HepG2 (cell line): ENCODE results near the gene AP4S1. TPM values are rescaled to one million over a fixed set of nuclear protein-coding genes. Genes with fewer than 3 reads are reported as not detected.

Source experiments
- E2F1 ChIP-seq: sonication (generic); formaldehyde crosslinking; IDR thresholded peaks from 2 replicates; pipeline ENCODE4 v1.5.0; 2020; ENCODE audit warnings: missing genetic modification reagents
- E2F2 ChIP-seq: sonication (generic); formaldehyde crosslinking; IDR thresholded peaks from 2 replicates; pipeline ENCODE4 v1.4.0; 2020; ENCODE audit warnings: missing genetic modification reagents, borderline replicate concordance
- ERF ChIP-seq: IDR thresholded peaks from 2 replicates; pipeline ENCODE4 v1.6.1; 2018; ENCODE audit warnings: missing biosample characterization, missing genetic modification reagents
- KLF9 ChIP-seq: IDR thresholded peaks from 2 replicates; pipeline ENCODE4 v1.6.1; 2016; ENCODE audit warnings: low read depth
- MAFK ChIP-seq, 2 experiments: IDR thresholded peaks in 1 of 2; conservative IDR thresholded peaks in 1 of 2; 2 replicates each; pipeline ENCODE4 v1.6.1; 2011; ENCODE audit warnings: improper control_type of control experiment in 2 of 2, low read length in 2 of 2
- MYC ChIP-seq: sonication (generic); formaldehyde crosslinking; IDR thresholded peaks from 2 replicates; pipeline ENCODE4 v1.9.0; 2021; ENCODE audit warnings: missing genetic modification reagents, borderline replicate concordance
- RFX3 ChIP-seq: IDR thresholded peaks from 2 replicates; pipeline ENCODE4 v1.6.1; 2016; ENCODE audit warnings: missing biosample characterization, missing genetic modification reagents
- SP2 ChIP-seq: sonication (generic); formaldehyde crosslinking; IDR thresholded peaks from 2 replicates; pipeline ENCODE4 v1.5.1; 2020; ENCODE audit warnings: mild to moderate bottlenecking, missing genetic modification reagents
- ZBTB40 ChIP-seq, 2 experiments: fragments of 450-650 bp in 1 of 2; sonication (generic) in 1 of 2; formaldehyde crosslinking in 1 of 2; IDR thresholded peaks; 2 replicates each; pipeline versions ENCODE4 v1.6.1 to v1.8.0; 2016 to 2022; ENCODE audit warnings: antibody characterized with exemption in 1 of 2, mild to moderate bottlenecking in 1 of 2, missing genetic modification reagents in 1 of 2
- ZMAT3 ChIP-seq: sonication (generic); formaldehyde crosslinking; conservative IDR thresholded peaks from 2 replicates; pipeline ENCODE4 v1.7.0; 2021; ENCODE audit warnings: missing genetic modification reagents
- ZNF337 ChIP-seq: sonication (generic); formaldehyde crosslinking; IDR thresholded peaks from 2 replicates; pipeline ENCODE4 v1.5.1; 2020; ENCODE audit warnings: missing genetic modification reagents, low read depth, mild to moderate bottlenecking, borderline replicate concordance
- ZNF33A ChIP-seq: sonication (generic); formaldehyde crosslinking; IDR thresholded peaks from 2 replicates; pipeline ENCODE4 v1.5.1; 2020; ENCODE audit warnings: missing genetic modification reagents, mild to moderate bottlenecking, moderate library complexity, borderline replicate concordance
- ZNF543 ChIP-seq: sonication (generic); formaldehyde crosslinking; IDR thresholded peaks from 2 replicates; pipeline ENCODE4 v1.4.0; 2020; ENCODE audit warnings: mild to moderate bottlenecking, missing genetic modification reagents
- ZNF567 ChIP-seq: sonication (generic); formaldehyde crosslinking; IDR thresholded peaks from 2 replicates; pipeline ENCODE4 v1.8.1; 2023; ENCODE audit warnings: mild to moderate bottlenecking, missing genetic modification reagents, borderline replicate concordance
- ZNF746 ChIP-seq: sonication (generic); formaldehyde crosslinking; IDR thresholded peaks from 2 replicates; pipeline ENCODE4 v1.8.0; 2022; ENCODE audit warnings: mild to moderate bottlenecking, missing genetic modification reagents
- ZNF777 ChIP-seq: sonication (generic); formaldehyde crosslinking; IDR thresholded peaks from 2 replicates; pipeline ENCODE4 v1.4.0; 2020; ENCODE audit warnings: missing genetic modification reagents
- ZNF816 ChIP-seq: sonication (generic); formaldehyde crosslinking; IDR thresholded peaks from 2 replicates; pipeline ENCODE4 v1.8.0; 2022; ENCODE audit warnings: missing genetic modification reagents, mild to moderate bottlenecking, borderline replicate concordance
- polyA plus RNA-seq, 8 experiments: library from polyadenylated mRNA; depleted of rRNA in 3 of 8; stranded (reverse) in 7 of 8; unstranded in 1 of 8; fragments of >200 nt; fragmentation: Illumina TruSeq in 4 of 8; extraction: Trizol in 4 of 8; gene quantifications; 2 replicates each; pipeline versions ENCODE4 v1.2.1 to v1.2.3, GENCODE V29; 2011 to 2016; ENCODE audit warnings: low read depth in 4 of 8, missing spikeins in 1 of 8, mixed read lengths in 1 of 8; ENCODE audit not compliant: insufficient read depth in 1 of 8
- total RNA-seq, 5 experiments: library from RNA; depleted of rRNA; stranded (reverse); fragments of >200 nt; fragmentation: Illumina TruSeq; extraction: Trizol; gene quantifications; 2 replicates each; pipeline ENCODE4 v1.2.3, GENCODE V29; 2016; ENCODE audit warnings: low read depth in 1 of 5

The AP4S1 gene
- total and polyA plus RNA-seq, 2 of the 13 experiments (the other 11 are each of a cell fraction or from before 2014, with no cell fraction given), result 3.9 to 21.1 TPM

- peak; percentile 63; the same call in 1 of the 2 replicates for TF ChIP-seq KLF9 (CRISPR knock-in tag)
- TF ChIP-seq MYC (CRISPR knock-in tag), result peak; percentile 42; the same call in 1 of the 2 replicates
- TF ChIP-seq ZNF337, result peak; percentile 90; the same call in 1 of the 2 replicates
- peak; percentile 89 for TF ChIP-seq ERF (CRISPR knock-in tag)
- TF ChIP-seq ZNF33A (CRISPR knock-in tag), result peak; percentile 98
- 0 out of 2 replicates have a peak, but pooled peaks have one; percentile 59 for TF ChIP-seq E2F1 (CRISPR knock-in tag)
- peak; percentile 36; the same call in 1 of the 2 replicates for TF ChIP-seq ZNF567 (CRISPR knock-in tag)
- no peak; the same call in none of the 2 replicates for TF ChIP-seq ZMAT3 (CRISPR knock-in tag)
- 0 out of 2 replicates have a peak, but pooled peaks have one; percentile 30 for TF ChIP-seq E2F2
- TF ChIP-seq ZBTB40 (IDR thresholded peaks at IDR 0.05), result peak; percentile 25; the same call in 1 of the 2 replicates
- TF ChIP-seq ZBTB40 (CRISPR knock-in tag; IDR thresholded peaks at IDR 0.05), result peak; percentile 76
- no peak; the same call in 1 of the 2 replicates for TF ChIP-seq ZNF543 (CRISPR knock-in tag)
- no peak; the same call in none of the 2 replicates for TF ChIP-seq SP2 (CRISPR knock-in tag)
- TF ChIP-seq MAFK (conservative IDR thresholded peaks at IDR 0.05 in 1 of 2, IDR thresholded peaks at IDR 0.05 in 1 of 2; ENCODE audit: low read length in 2 of 2), result peak; percentile 0 to 6; a peak in 1 of 4 replicates
- peak; percentile 98 for TF ChIP-seq ZNF816 (CRISPR knock-in tag)
- TF ChIP-seq RFX3 (CRISPR knock-in tag), result no peak; the same call in 1 of the 2 replicates
- TF ChIP-seq ZNF746 (CRISPR knock-in tag), result peak; percentile 82; the same call in 1 of the 2 replicates
- TF ChIP-seq ZNF777 (CRISPR knock-in tag), result peak; percentile 47; the same call in 1 of the 2 replicates
These were observed 1.2 kb downstream of the AP4S1 start (continued) for GRCh38 chr14:31026450-31027235.
